Measurements from ENCODE around the gene RELN. TPM values are rescaled to one million over a fixed set of nuclear protein-coding genes. Genes with fewer than 3 reads are reported as not detected.

Gene RELN
- total and polyA plus RNA-seq, 2 donors (not counting 1 experiment from before 2014, with no cell fraction given) = 0.33 to 31.8 TPM

- H3K9ac ChIP-seq (ENCODE audit: insufficient read depth, low read length) = no peak overlapping the region
These were observed 22.7 kb downstream of the RELN start for GRCh38 chr7:103966593-103967277.

GRCh38 chr7:103964269-103964668 lies 25.2 kb downstream of the RELN start:
- Histone ChIP-seq H3K36me3 (ENCODE audit: control insufficient read depth, insufficient read depth, low read length) (no peaks in the 10 kb centered on the region), H3K4me3 (replicated peaks in 1 of 4; ENCODE audit: control extremely low read depth in 1 of 4, insufficient read depth in 1 of 4, low read depth in 3 of 4, low read length in 4 of 4) (no peak overlapping the region), H4K20me1 (ENCODE audit: control insufficient read depth, extremely low read depth, insufficient read depth, low read length) (no peaks in the 10 kb centered on the region), H3K9ac (ENCODE audit: insufficient read depth, low read length) (no peak overlapping the region), H3K27ac (ENCODE audit: insufficient read depth, low read length) (no peak overlapping the region), H3K27me3 (ENCODE audit: control insufficient read depth, insufficient read depth, low read length) (no peaks in the 10 kb centered on the region), H3K4me1 (ENCODE audit: control insufficient read depth, extremely low read depth, insufficient read depth, low read length) (no peaks in the 10 kb centered on the region), H3K4me2 (ENCODE audit: extremely low read depth, insufficient read depth, low read length) (no peak overlapping the region), H3K9me3 (ENCODE audit: control insufficient read depth, insufficient read depth, low read depth, low read length) (no peaks in the 10 kb centered on the region), H2AFZ (ENCODE audit: low read length) (no peak overlapping the region), H3K79me2 (ENCODE audit: control insufficient read depth, insufficient read depth, low read length) (no peaks in the 10 kb centered on the region)
- TF ChIP-seq CTCF (conservative IDR thresholded peaks at IDR 0.05 in 1 of 2, IDR thresholded peaks at IDR 0.05 in 1 of 2; ENCODE audit: low read depth in 1 of 2, low read length in 2 of 2) = no peak
- no peak for TF ChIP-seq EZH2 (IDR thresholded peaks at IDR 0.05; ENCODE audit: low read length, missing control alignments)
- DNase-seq (ENCODE audit: low read depth in 2 of 2) = no peak

More at GRCh38 chr7:103966593-103967277, 22.7 kb downstream of the RELN start:
- Histone ChIP-seq H4K20me1 (ENCODE audit: control insufficient read depth, extremely low read depth, insufficient read depth, low read length) (no peaks in the 10 kb centered on the region), H3K4me2 (ENCODE audit: extremely low read depth, insufficient read depth, low read length) (no peak overlapping the region), H3K27ac (ENCODE audit: insufficient read depth, low read length) (no peak overlapping the region), H2AFZ (ENCODE audit: low read length) (no peak overlapping the region), H3K4me3 (replicated peaks in 1 of 4; ENCODE audit: control extremely low read depth in 1 of 4, insufficient read depth in 1 of 4, low read depth in 3 of 4, low read length in 4 of 4) (no peak overlapping the region), H3K4me1 (ENCODE audit: control insufficient read depth, extremely low read depth, insufficient read depth, low read length) (no peaks in the 10 kb centered on the region), H3K27me3 (ENCODE audit: control insufficient read depth, insufficient read depth, low read length) (no peaks in the 10 kb centered on the region), H3K36me3 (ENCODE audit: control insufficient read depth, insufficient read depth, low read length) (no peaks in the 10 kb centered on the region), H3K9me3 (ENCODE audit: control insufficient read depth, insufficient read depth, low read depth, low read length) (no peaks in the 10 kb centered on the region), H3K79me2 (ENCODE audit: control insufficient read depth, insufficient read depth, low read length) (no peaks in the 10 kb centered on the region)
- no peak for DNase-seq (ENCODE audit: low read depth in 2 of 2)
- TF ChIP-seq CTCF (conservative IDR thresholded peaks at IDR 0.05 in 1 of 2, IDR thresholded peaks at IDR 0.05 in 1 of 2; ENCODE audit: low read depth in 1 of 2, low read length in 2 of 2) = no peak
- no peak for TF ChIP-seq EZH2 (IDR thresholded peaks at IDR 0.05; ENCODE audit: low read length, missing control alignments)

- no peak overlapping the region for H3K4me2 ChIP-seq (ENCODE audit: extremely low read depth, insufficient read depth, low read length)
- no peaks in the 10 kb centered on the region for H3K79me2 ChIP-seq (ENCODE audit: control insufficient read depth, insufficient read depth, low read length)
- no peak overlapping the region for H3K27ac ChIP-seq (ENCODE audit: insufficient read depth, low read length)
- no peaks in the 10 kb centered on the region for H3K36me3 ChIP-seq (ENCODE audit: control insufficient read depth, insufficient read depth, low read length)
- no peaks in the 10 kb centered on the region for H3K4me1 ChIP-seq (ENCODE audit: control insufficient read depth, extremely low read depth, insufficient read depth, low read length)
- no peak overlapping the region for H3K9ac ChIP-seq (ENCODE audit: insufficient read depth, low read length)
- no peak overlapping the region for H2AFZ ChIP-seq (ENCODE audit: low read length)
- no peak for DNase-seq (ENCODE audit: low read depth in 2 of 2)
- H3K27me3 ChIP-seq (ENCODE audit: control insufficient read depth, insufficient read depth, low read length) = no peaks in the 10 kb centered on the region
- TF ChIP-seq CTCF (conservative IDR thresholded peaks at IDR 0.05 in 1 of 2, IDR thresholded peaks at IDR 0.05 in 1 of 2; ENCODE audit: low read depth in 1 of 2, low read length in 2 of 2) (no peak), EZH2 (IDR thresholded peaks at IDR 0.05; ENCODE audit: low read length, missing control alignments) (no peak)
- H3K4me3 ChIP-seq (replicated peaks in 1 of 4; ENCODE audit: control extremely low read depth in 1 of 4, insufficient read depth in 1 of 4, low read depth in 3 of 4, low read length in 4 of 4) = no peak overlapping the region
- no peaks in the 10 kb centered on the region for H4K20me1 ChIP-seq (ENCODE audit: control insufficient read depth, extremely low read depth, insufficient read depth, low read length)
- H3K9me3 ChIP-seq (ENCODE audit: control insufficient read depth, insufficient read depth, low read depth, low read length) = no peaks in the 10 kb centered on the region
These were observed 27.4 kb downstream of the RELN start for GRCh38 chr7:103962070-103962469.

All from fibroblast of lung (primary cell).